Fibroblast of villous mesenchyme (primary cell): ENCODE measurements around the gene GAB1. TPM values are rescaled to one million over a fixed set of nuclear protein-coding genes. Genes with fewer than 3 reads are reported as not detected.

Experiments used
- DNase-seq: peaks from one replicate; pipeline ENCODE4 v3.0.0-alpha.2; 2010; ENCODE audit warnings: low read depth
- H3K4me3 ChIP-seq: 2 replicates; pipeline ENCODE4 v1.5.1; 2011; ENCODE audit warnings: low read depth, mild to moderate bottlenecking, low read length
- CTCF ChIP-seq: IDR thresholded peaks from 2 replicates; pipeline ENCODE4 v1.5.1; 2012; ENCODE audit warnings: low read depth, mild to moderate bottlenecking, low read length; ENCODE audit not compliant: insufficient read depth
- total RNA-seq: library from RNA; depleted of rRNA; stranded (reverse); fragments of >200 nt; gene quantifications from 2 replicates; pipeline ENCODE4 v1.2.3, GENCODE V29; 2012

The GAB1 gene
- total RNA-seq, 1 donor = 13.0 TPM

- TF ChIP-seq CTCF = no peak
- peak; percentile 52 for DNase-seq
- no peak overlapping the region for H3K4me3 ChIP-seq
Observed at GRCh38 chr4:143294310-143294709, 42.4 kb upstream of the GAB1 start.

GRCh38 chr4:143294710-143295275 lies 41.9 kb upstream of the GAB1 start:
- no peak for DNase-seq
- no peak for TF ChIP-seq CTCF
- no peak overlapping the region for H3K4me3 ChIP-seq

- no peak for TF ChIP-seq CTCF
- H3K4me3 ChIP-seq = no peak overlapping the region
- DNase-seq = no peak
Observed at GRCh38 chr4:143296397-143297067, 40.1 kb upstream of the GAB1 start.

- no peak for TF ChIP-seq CTCF
- no peak for DNase-seq
- H3K4me3 ChIP-seq = no peak overlapping the region
Observed at GRCh38 chr4:143300860-143301259, 35.8 kb upstream of the GAB1 start.

GRCh38 chr4:143302536-143302935 lies 34.1 kb upstream of the GAB1 start:
- no peak for DNase-seq
- H3K4me3 ChIP-seq = no peak overlapping the region
- TF ChIP-seq CTCF = no peak

GRCh38 chr4:143306788-143307187 lies 29.9 kb upstream of the GAB1 start:
- TF ChIP-seq CTCF = no peak
- H3K4me3 ChIP-seq = no peak overlapping the region
- DNase-seq = no peak

GRCh38 chr4:143307531-143307930 lies 29.1 kb upstream of the GAB1 start:
- no peak overlapping the region for H3K4me3 ChIP-seq
- TF ChIP-seq CTCF = no peak
- DNase-seq = no peak
